OCI-LY1 (cell line): ENCODE results near the gene OR6B3.
A peak's percentile ranks its signal among the peaks of the same experiment; 100 is the strongest.

Experiments used
- H2AFZ ChIP-seq: fragments of 200-600 bp; sonication (generic), shearing (Covaris generic); 2 replicates; pipeline ENCODE4 v1.6.0; 2014; ENCODE audit warnings: antibody characterized with exemption, mild to moderate bottlenecking, low read length
- H3F3A ChIP-seq: fragments of 200-600 bp; sonication (generic), shearing (Covaris generic); 2 replicates; pipeline ENCODE4 v1.6.0; 2014; ENCODE audit warnings: mild to moderate bottlenecking, antibody characterized with exemption, low read length, moderate library complexity; ENCODE audit not compliant: insufficient read depth
- H3K27ac ChIP-seq: fragments of 200-600 bp; sonication (generic); 2 replicates; pipeline ENCODE4 v1.5.1; 2014; ENCODE audit warnings: low read length, mixed run types, mild to moderate bottlenecking, low read depth; ENCODE audit not compliant: poor library complexity, severe bottlenecking
- H3K27me3 ChIP-seq: fragments of 200-600 bp; sonication (generic); 2 replicates; pipeline ENCODE4 v1.6.0; 2014; ENCODE audit warnings: antibody characterized with exemption, mild to moderate bottlenecking, low read length, moderate library complexity; ENCODE audit not compliant: insufficient read depth
- H3K36me3 ChIP-seq: fragments of 200-600 bp; sonication (generic); 2 replicates; pipeline ENCODE4 v1.6.1; 2014; ENCODE audit warnings: mild to moderate bottlenecking, antibody characterized with exemption, low read length, moderate library complexity, mixed read lengths; ENCODE audit not compliant: insufficient read depth
- H3K4me1 ChIP-seq: fragments of 200-600 bp; sonication (generic); 2 replicates; pipeline ENCODE4 v1.5.1; 2014; ENCODE audit warnings: mild to moderate bottlenecking, low read length, moderate library complexity; ENCODE audit not compliant: insufficient read depth, severe bottlenecking
- H3K4me2 ChIP-seq: fragments of 200-600 bp; sonication (generic), shearing (Covaris generic); 2 replicates; pipeline ENCODE4 v1.6.1; 2014; ENCODE audit warnings: low read length
- H3K4me3 ChIP-seq: fragments of 200-600 bp; sonication (generic); 2 replicates; pipeline ENCODE4 v1.5.1; 2014; ENCODE audit warnings: low read length, low read depth, mild to moderate bottlenecking, mixed read lengths; ENCODE audit not compliant: poor library complexity, severe bottlenecking
- H3K79me2 ChIP-seq: fragments of 200-600 bp; shearing (Covaris generic); 2 replicates; pipeline ENCODE4 v1.6.1; 2016; ENCODE audit warnings: mixed run types, low read length, mixed read lengths; ENCODE audit not compliant: insufficient read depth
- H3K9ac ChIP-seq: fragments of 200-600 bp; sonication (generic), shearing (Covaris generic); 2 replicates; pipeline ENCODE4 v1.6.1; 2014; ENCODE audit warnings: mild to moderate bottlenecking, low read length, mixed read lengths
- H3K9me2 ChIP-seq: fragments of 200-600 bp; sonication (generic), shearing (Covaris generic); 2 replicates; pipeline ENCODE4 v1.6.1; 2014; ENCODE audit warnings: low read depth, mild to moderate bottlenecking, low read length, mixed read lengths
- H3K9me3 ChIP-seq: fragments of 200-600 bp; shearing (Covaris generic); 2 replicates; pipeline ENCODE4 v1.6.1; 2014; ENCODE audit warnings: low read length, mixed read lengths
- H4K20me1 ChIP-seq: fragments of 200-600 bp; sonication (generic), shearing (Covaris generic); 2 replicates; pipeline ENCODE4 v1.6.0; 2016; ENCODE audit warnings: mild to moderate bottlenecking, low read length; ENCODE audit not compliant: insufficient read depth
- CTCF ChIP-seq: fragments of 200-600 bp; sonication (generic), shearing (Covaris generic); IDR thresholded peaks from 2 replicates; pipeline ENCODE4 v1.5.1; 2017; ENCODE audit warnings: mild to moderate bottlenecking, antibody characterized with exemption, low read length, moderate library complexity, mixed read lengths
- EZH2 ChIP-seq: fragments of 200-600 bp; sonication (generic), shearing (Covaris generic); IDR thresholded peaks from 2 replicates; pipeline ENCODE4 v1.8.0; 2017; ENCODE audit warnings: borderline replicate concordance, mixed run types, mild to moderate bottlenecking, antibody characterized with exemption, low read length, moderate library complexity, mixed read lengths

The OR6B3 gene

DNA sequence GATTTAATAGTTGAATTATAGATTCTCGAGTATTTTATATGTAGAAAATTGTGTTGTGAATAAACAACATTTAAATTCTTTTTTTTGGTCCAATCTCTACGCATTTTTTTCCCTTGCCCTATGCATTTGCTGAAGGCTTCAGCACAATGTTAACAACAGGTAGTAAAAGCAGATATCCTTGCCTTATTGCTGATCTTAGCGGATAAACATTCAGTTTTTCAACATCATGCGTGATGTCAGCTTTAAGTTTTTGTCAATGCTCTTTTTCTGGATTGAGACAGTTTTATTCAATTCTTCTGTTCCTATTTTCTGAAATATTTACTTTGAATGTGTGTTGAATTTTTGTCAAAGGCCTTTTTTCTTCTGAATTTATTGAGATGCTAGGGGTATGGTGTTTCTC, 11.6 kb upstream of the OR6B3 start:
- no peaks in the 10 kb centered on the region for H3K4me1 ChIP-seq
- no peaks in the 10 kb centered on the region for H3K9me2 ChIP-seq
- no peak overlapping the region for H3K9ac ChIP-seq
- no peak overlapping the region for H3K4me3 ChIP-seq
- H2AFZ ChIP-seq: no peak overlapping the region
- H3K9me3 ChIP-seq: no peaks in the 10 kb centered on the region
- no peaks in the 10 kb centered on the region for H3K79me2 ChIP-seq
- H4K20me1 ChIP-seq: no peaks in the 10 kb centered on the region
- no peak overlapping the region for H3K27ac ChIP-seq
- no peaks in the 10 kb centered on the region for H3K27me3 ChIP-seq
- no peaks in the 10 kb centered on the region for H3F3A ChIP-seq
- TF ChIP-seq EZH2 (no peak), CTCF (no peak)
- H3K36me3 ChIP-seq: no peaks in the 10 kb centered on the region
- no peak overlapping the region for H3K4me2 ChIP-seq

DNA sequence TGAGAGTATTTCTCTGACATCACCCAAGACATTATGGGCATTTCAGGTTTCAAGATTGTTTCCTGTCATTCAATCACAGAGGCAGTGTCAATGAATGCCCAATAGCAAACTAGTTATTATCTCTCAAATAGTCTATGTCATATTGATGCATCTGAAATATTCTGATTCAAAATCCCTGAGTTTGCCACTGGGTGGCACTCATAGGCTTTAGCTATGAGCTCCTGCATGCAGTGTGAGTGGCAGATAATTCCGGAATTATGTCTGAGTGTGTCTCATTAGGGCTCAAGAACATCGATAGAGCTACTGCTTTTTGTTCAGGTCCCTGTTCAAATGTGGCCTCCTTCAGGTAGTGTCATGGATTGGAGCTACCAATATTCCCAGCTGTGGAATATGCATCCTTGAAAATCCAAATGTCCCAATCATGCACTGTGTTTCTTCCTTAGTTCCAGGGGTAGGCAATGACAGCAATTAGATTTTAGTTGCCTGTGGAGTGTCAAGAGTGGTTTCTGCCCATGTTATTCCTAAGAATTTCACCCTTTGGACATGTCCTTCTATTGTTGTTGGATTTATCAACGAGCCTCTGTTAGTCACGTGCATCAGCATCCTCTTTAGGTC, 7.8 kb upstream of the OR6B3 start:
- H3K4me1 ChIP-seq: no peaks in the 10 kb centered on the region
- H3K36me3 ChIP-seq: no peaks in the 10 kb centered on the region
- no peak overlapping the region for H3K27ac ChIP-seq
- no peak overlapping the region for H3K4me2 ChIP-seq
- no peaks in the 10 kb centered on the region for H3K9me3 ChIP-seq
- no peak overlapping the region for H3K4me3 ChIP-seq
- H3K9me2 ChIP-seq: no peaks in the 10 kb centered on the region
- TF ChIP-seq EZH2 (no peak), CTCF (peak; percentile 72; the same call in 1 of the 2 replicates)
- no peaks in the 10 kb centered on the region for H4K20me1 ChIP-seq
- H3K79me2 ChIP-seq: no peaks in the 10 kb centered on the region
- no peak overlapping the region for H3K9ac ChIP-seq
- no peaks in the 10 kb centered on the region; the same call in 1 of the 2 replicates for H3K27me3 ChIP-seq
- H2AFZ ChIP-seq: no peak overlapping the region
- H3F3A ChIP-seq: no peaks in the 10 kb centered on the region

GRCh38 chr2:240056678-240057077, 3.4 kb upstream of the OR6B3 start:
- no peaks in the 10 kb centered on the region for H3K79me2 ChIP-seq
- no peaks in the 10 kb centered on the region for H3K9me3 ChIP-seq
- H3K36me3 ChIP-seq: no peaks in the 10 kb centered on the region
- no peak overlapping the region for H2AFZ ChIP-seq
- H3K9ac ChIP-seq: no peak overlapping the region
- H3K27ac ChIP-seq: no peak overlapping the region
- H3K27me3 ChIP-seq: no peaks in the 10 kb centered on the region; the same call in 1 of the 2 replicates
- H3K4me2 ChIP-seq: no peak overlapping the region
- H3F3A ChIP-seq: no peaks in the 10 kb centered on the region
- TF ChIP-seq CTCF: no peak
- TF ChIP-seq EZH2: no peak
- H3K4me3 ChIP-seq: no peak overlapping the region
- H3K4me1 ChIP-seq: no peaks in the 10 kb centered on the region
- no peaks in the 10 kb centered on the region for H3K9me2 ChIP-seq
- H4K20me1 ChIP-seq: no peaks in the 10 kb centered on the region
